K562 (cell line): ENCODE data around the gene ECE2. TPM values are rescaled to one million over a fixed set of nuclear protein-coding genes. Genes with fewer than 3 reads are reported as not detected.
A peak's percentile ranks its signal among the peaks of the same experiment; 100 is the strongest.

Source experiments
- ARID3A ChIP-seq: IDR thresholded peaks from 2 replicates; pipeline ENCODE4 v1.6.1; 2012; ENCODE audit warnings: low read depth, low read length, improper control_type of control experiment, borderline replicate concordance
- E2F4 ChIP-seq: sonication (generic); formaldehyde crosslinking; IDR thresholded peaks from 2 replicates; pipeline ENCODE4 v1.8.0; 2022; ENCODE audit warnings: mild to moderate bottlenecking, low read depth, missing genetic modification reagents
- FUS ChIP-seq: fragments of 200-400 bp; formaldehyde crosslinking; optimal IDR thresholded peaks from 2 replicates; pipeline ENCODE3; 2017; ENCODE audit warnings: low read depth, low read length
- HMGN3 ChIP-seq: IDR thresholded peaks from 2 replicates; pipeline ENCODE4 v1.6.1; 2011; ENCODE audit warnings: borderline replicate concordance, low read depth, mild to moderate bottlenecking, mixed read lengths, low read length; ENCODE audit not compliant: insufficient read length; ENCODE audit errors: extremely low read depth
- IFI16 ChIP-seq: fragments of 250-450 bp; sonication (Bioruptor Pico); IDR thresholded peaks from 2 replicates; pipeline ENCODE4 v2.1.2; 2022; ENCODE audit warnings: mild to moderate bottlenecking, inconsistent platforms
- KLF13 ChIP-seq: fragments of 450-650 bp; IDR thresholded peaks from 2 replicates; pipeline ENCODE4 v1.6.1; 2016; ENCODE audit warnings: missing genetic modification characterization, low read depth, mild to moderate bottlenecking, missing compliant biosample characterization, moderate library complexity, borderline replicate concordance
- L3MBTL2 ChIP-seq: fragments of 450-650 bp; IDR thresholded peaks from 2 replicates; pipeline ENCODE4 v1.6.1; 2016; ENCODE audit warnings: mild to moderate bottlenecking, moderate library complexity
- MEF2D ChIP-seq: conservative IDR thresholded peaks from 2 replicates; pipeline ENCODE4 v1.6.1; 2016; ENCODE audit warnings: low read depth, missing genetic modification characterization, missing compliant biosample characterization
- NONO ChIP-seq, 2 experiments: fragments of 200-400 bp in 1 of 2; fragments of 450-650 bp in 1 of 2; formaldehyde crosslinking in 1 of 2; IDR thresholded peaks; 2 replicates each; pipeline ENCODE4 v1.6.1; 2017; ENCODE audit warnings: low read depth in 2 of 2, mild to moderate bottlenecking in 2 of 2, moderate library complexity in 2 of 2, low read length in 1 of 2
- NR2F6 ChIP-seq: fragments of 450-650 bp; formaldehyde crosslinking; IDR thresholded peaks from 2 replicates; pipeline ENCODE4 v1.4.0; 2020; ENCODE audit warnings: mild to moderate bottlenecking
- PHF20 ChIP-seq: fragments of 450-650 bp; IDR thresholded peaks from 2 replicates; pipeline ENCODE4 v1.6.1; 2018; ENCODE audit not compliant: partially characterized antibody
- POLR3A ChIP-seq: IDR thresholded peaks from 2 replicates; pipeline ENCODE4 v1.6.1; 2011; ENCODE audit warnings: borderline replicate concordance, mild to moderate bottlenecking, moderate library complexity; ENCODE audit not compliant: insufficient read length, insufficient read depth; ENCODE audit errors: extremely low read depth
- RBFOX2 ChIP-seq: fragments of 200-400 bp; formaldehyde crosslinking; IDR thresholded peaks from 2 replicates; pipeline ENCODE4 v1.6.1; 2017; ENCODE audit warnings: low read depth, mild to moderate bottlenecking, low read length, moderate library complexity
- RNF2 ChIP-seq: sonication (generic); IDR thresholded peaks from 2 replicates; pipeline ENCODE4 v1.6.1; 2016
- SMARCA4 ChIP-seq: fragments of 450-650 bp; IDR thresholded peaks from 2 replicates; pipeline ENCODE4 v1.6.1; 2016
- SRSF7 ChIP-seq: fragments of 200-400 bp; formaldehyde crosslinking; optimal IDR thresholded peaks from 2 replicates; pipeline ENCODE3; 2017; ENCODE audit warnings: mild to moderate bottlenecking, low read depth, low read length
- TAF15 ChIP-seq: fragments of 200-400 bp; formaldehyde crosslinking; IDR thresholded peaks from 2 replicates; pipeline ENCODE4 v1.6.1; 2017; ENCODE audit warnings: mild to moderate bottlenecking, low read depth, low read length, moderate library complexity
- TAF7 ChIP-seq: fragments of 450-650 bp; IDR thresholded peaks from 2 replicates; pipeline ENCODE4 v1.6.1; 2016; ENCODE audit warnings: missing genetic modification characterization, missing compliant biosample characterization
- ZBTB26 ChIP-seq: fragments of 450-650 bp; formaldehyde crosslinking; IDR thresholded peaks from 2 replicates; pipeline ENCODE4 v1.4.0; 2022; ENCODE audit warnings: missing genetic modification characterization
- ZC3H4 ChIP-seq: sonication (generic); formaldehyde crosslinking; IDR thresholded peaks from 2 replicates; pipeline ENCODE4 v1.9.0; 2021; ENCODE audit warnings: missing genetic modification reagents, borderline replicate concordance
- ZC3H8 ChIP-seq: fragments of 450-650 bp; IDR thresholded peaks from 2 replicates; pipeline ENCODE4 v1.6.1; 2017
- ZFX ChIP-seq: sonication (generic); formaldehyde crosslinking; IDR thresholded peaks from 2 replicates; pipeline ENCODE4 v1.8.0; 2022; ENCODE audit warnings: mild to moderate bottlenecking, missing genetic modification reagents, moderate library complexity
- ZNF140 ChIP-seq: fragments of 250-450 bp; sonication (Bioruptor Pico); IDR thresholded peaks from 2 replicates; pipeline ENCODE4 v1.8.0; 2021; ENCODE audit warnings: moderate library complexity, mild to moderate bottlenecking, inconsistent platforms
- ZNF143 ChIP-seq: sonication (generic); formaldehyde crosslinking; IDR thresholded peaks from 2 replicates; pipeline ENCODE4 v1.9.0; 2022; ENCODE audit warnings: mild to moderate bottlenecking, missing genetic modification reagents
- ZNF224 ChIP-seq: sonication (generic); formaldehyde crosslinking; IDR thresholded peaks from 2 replicates; pipeline ENCODE4 v1.8.0; 2022; ENCODE audit warnings: mild to moderate bottlenecking, missing genetic modification reagents
- ZNF696 ChIP-seq: fragments of 250-450 bp; sonication (Bioruptor Pico); conservative IDR thresholded peaks from 2 replicates; pipeline ENCODE4 v1.4.0; 2020; ENCODE audit warnings: mild to moderate bottlenecking, moderate library complexity
- polyA plus RNA-seq, 8 experiments: library from polyadenylated mRNA; depleted of rRNA in 4 of 8; stranded (reverse) in 5 of 8; unstranded in 3 of 8; fragments of >200 nt; fragmentation: Nextera tagmentation in 2 of 8; fragmentation: Illumina TruSeq in 1 of 8; extraction: Ambion mirVana in 2 of 8; extraction: Trizol in 1 of 8; gene quantifications; 2 replicates each; pipeline versions ENCODE4 v1.2.1 to v1.2.3, GENCODE V29; 2011 to 2014; ENCODE audit warnings: inconsistent platforms in 1 of 8, missing spikeins in 1 of 8
- total RNA-seq, 7 experiments: library from RNA; depleted of rRNA in 6 of 7; stranded (reverse); fragments of >200 nt in 6 of 7; fragmentation: Illumina TruSeq in 2 of 7; extraction: Trizol in 2 of 7; gene quantifications; 2 replicates each; pipeline versions ENCODE4 v1.2.1 to v1.2.3, GENCODE V29; 2011 to 2021; ENCODE audit warnings: low replicate concordance in 1 of 7

The ECE2 gene
- total and polyA plus RNA-seq, 9 of the 15 experiments (the other 6 are each of a cell fraction or from before 2014, with no cell fraction given): not detected

- TF ChIP-seq ARID3A (no peak), RNF2 (no peak), NONO (IDR thresholded peaks at IDR 0.05; ENCODE audit: low read depth in 2 of 2, low read length in 1 of 2) (peak in 1 of 2 experiments; percentile 42; a peak in 1 of 4 replicates), TAF7 (tag) (no peak), IFI16 (CRISPR knock-in tag) (no peak), TAF15 (no peak), HMGN3 (peak; percentile 43), ZNF224 (CRISPR knock-in tag) (no peak), RBFOX2 (peak; percentile 91), MEF2D (no peak), SMARCA4 (no peak), SRSF7 (no peak), ZFX (CRISPR knock-in tag) (peak; percentile 81), FUS (peak; percentile 16), ZNF140 (CRISPR knock-in tag) (no peak), ZNF696 (CRISPR knock-in tag) (no peak), NR2F6 (CRISPR knock-in tag) (no peak), ZC3H8 (no peak), ZNF143 (CRISPR knock-in tag) (no peak), L3MBTL2 (no peak), E2F4 (no peak), ZC3H4 (CRISPR knock-in tag) (peak; percentile 49; the same call in 1 of the 2 replicates), PHF20 (no peak), POLR3A (no peak), KLF13 (no peak), ZBTB26 (CRISPR knock-in tag) (no peak)
These were observed 39.1 kb downstream of the ECE2 start (continued) for GRCh38 chr3:184314700-184315542.
